Activated naive CD8-positive, alpha-beta T cell treated with anti-CD3 and anti-CD28 coated beads, Interleukin-2, amount 50 U/mL, for 16 hours (primary cell): Measurements from ENCODE around the gene PET100.

Experiments
- DNase-seq: peaks from one replicate; pipeline ENCODE4 v3.0.0-alpha.2; 2020; ENCODE audit warnings: low read depth, low spot score

PET100 gene

GRCh38 chr19:7612282-7613274, 17.0 kb upstream of the PET100 start:
- no peak for DNase-seq

- DNase-seq: no peak
Measured at GRCh38 chr19:7614859-7615741, 14.5 kb upstream of the PET100 start.

- no peak for DNase-seq
Measured at GRCh38 chr19:7617172-7617571, 12.4 kb upstream of the PET100 start.

DNA sequence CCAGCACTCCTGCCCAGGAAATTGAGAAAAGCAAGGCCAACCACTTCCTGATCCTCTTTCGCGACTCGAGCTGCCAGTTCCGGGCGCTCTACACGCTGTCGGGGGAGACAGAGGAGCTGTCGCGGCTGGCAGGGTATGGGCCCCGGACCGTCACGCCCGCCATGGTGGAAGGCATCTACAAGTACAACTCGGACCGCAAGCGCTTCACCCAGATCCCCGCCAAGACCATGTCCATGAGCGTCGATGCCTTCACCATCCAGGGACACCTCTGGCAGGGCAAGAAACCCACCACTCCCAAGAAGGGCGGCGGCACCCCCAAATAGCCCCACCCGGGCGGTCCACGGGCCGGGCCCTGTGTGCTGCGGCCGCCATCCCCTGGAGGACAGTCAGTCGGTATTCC, 11.9 kb upstream of the PET100 start:
- no peak for DNase-seq

DNA sequence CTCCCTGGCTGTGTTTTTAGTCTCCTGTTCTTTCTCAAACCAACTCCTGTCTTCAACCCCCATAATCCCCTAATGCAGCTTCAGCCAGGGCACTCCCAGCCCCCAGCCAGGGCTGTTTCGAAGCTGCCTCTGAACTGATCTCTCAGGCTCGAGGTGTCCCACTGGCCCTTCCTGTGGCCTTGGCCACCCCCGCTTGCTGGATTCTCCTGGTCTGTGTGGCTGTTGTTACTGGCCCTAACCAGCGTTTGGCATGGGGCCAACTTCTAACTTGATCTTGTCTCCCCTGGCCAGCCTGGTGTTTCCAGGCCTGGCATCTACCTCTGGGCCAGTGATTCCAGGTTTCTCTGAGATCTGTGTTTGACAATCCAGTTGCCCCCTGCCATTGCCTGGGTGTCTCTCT, 11.2 kb upstream of the PET100 start:
- DNase-seq: no peak

- no peak for DNase-seq
Measured at GRCh38 chr19:7618771-7619510, 10.7 kb upstream of the PET100 start.

GRCh38 chr19:7619671-7620441, 9.7 kb upstream of the PET100 start:
- no peak for DNase-seq

- DNase-seq: no peak
Measured at GRCh38 chr19:7620442-7621412, 8.9 kb upstream of the PET100 start.

DNA sequence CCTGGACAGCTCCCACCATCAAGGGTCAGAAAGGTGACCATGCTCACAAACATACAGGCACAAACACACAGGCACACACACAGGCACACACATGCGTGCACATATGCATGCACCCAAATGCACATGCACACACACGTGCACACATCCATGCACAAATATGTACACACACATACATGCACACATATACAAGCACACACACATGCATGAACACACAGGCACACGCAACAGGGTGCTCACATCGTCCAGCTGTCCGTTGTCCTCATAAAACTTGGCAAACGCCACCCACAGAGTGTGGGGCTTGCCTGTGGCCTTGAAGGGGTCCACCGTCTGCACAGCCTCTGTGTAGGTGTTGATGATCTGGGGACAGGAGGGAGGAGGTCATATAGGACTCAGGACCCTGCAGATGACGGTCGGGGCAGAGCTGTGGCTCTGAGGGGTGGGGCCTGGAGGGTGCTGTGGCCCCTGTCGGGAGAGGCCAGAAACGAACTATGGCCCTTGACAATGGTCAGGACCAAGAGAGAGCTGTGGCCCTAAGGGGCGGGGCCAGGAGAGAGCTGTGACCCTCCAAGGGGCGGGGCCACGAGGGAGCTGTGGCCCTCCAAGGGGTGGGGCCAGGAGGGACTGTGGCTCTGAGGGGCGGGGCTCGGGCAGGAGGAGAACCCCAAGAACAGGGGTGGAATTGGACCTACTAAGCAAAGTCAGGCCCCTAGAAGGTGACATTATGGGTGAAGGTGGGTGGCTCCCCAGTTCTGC, 6.5 kb upstream of the PET100 start:
- DNase-seq: no peak

DNA sequence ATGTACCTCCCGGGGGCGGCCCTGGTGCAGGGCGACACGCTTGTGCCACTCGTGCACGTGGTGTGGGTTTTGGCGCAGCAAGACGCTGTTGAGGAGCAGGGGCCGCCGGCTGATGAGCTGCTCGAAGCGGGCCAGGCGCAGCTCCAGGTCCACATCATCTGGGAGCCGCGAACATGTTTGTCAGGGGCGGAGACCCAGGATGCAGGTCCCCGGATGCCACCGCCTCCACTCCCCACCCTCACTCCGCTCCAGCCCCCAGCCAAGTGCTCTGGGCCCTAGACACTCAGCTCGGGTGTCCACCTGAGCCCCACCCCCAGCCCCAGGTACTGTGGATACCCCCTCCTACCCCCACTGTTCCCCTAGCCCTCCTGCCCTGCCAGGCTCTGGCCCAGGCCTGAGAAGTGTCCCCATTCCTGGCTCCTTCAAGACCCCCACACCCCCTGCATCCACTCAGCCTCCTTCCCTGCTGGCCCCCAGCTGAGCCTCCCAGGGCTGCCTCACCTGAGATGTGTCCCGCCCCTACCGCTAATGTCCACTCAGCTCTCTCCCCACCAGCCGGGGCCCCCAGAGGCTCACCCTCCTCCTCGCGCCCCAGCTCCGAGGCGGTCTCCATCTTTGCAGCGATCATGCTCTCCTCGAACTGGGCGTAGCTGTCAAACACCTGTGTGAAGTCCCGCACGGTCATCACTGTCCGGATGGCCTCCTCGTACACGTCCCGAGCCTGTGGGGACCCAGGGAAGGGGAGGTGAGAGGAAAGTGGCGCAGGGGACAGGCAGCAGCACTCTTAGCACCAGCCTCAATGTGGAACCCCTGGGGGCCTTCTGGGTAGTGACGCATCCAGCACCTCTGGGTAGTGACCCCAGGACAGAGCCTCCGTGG, 5.6 kb upstream of the PET100 start:
- DNase-seq: no peak

GRCh38 chr19:7624810-7625209, 4.8 kb upstream of the PET100 start:
- DNase-seq: no peak

GRCh38 chr19:7625763-7626372, 3.7 kb upstream of the PET100 start:
- DNase-seq: no peak

- DNase-seq: no peak
Measured at GRCh38 chr19:7627166-7627565, 2.4 kb upstream of the PET100 start.

DNA sequence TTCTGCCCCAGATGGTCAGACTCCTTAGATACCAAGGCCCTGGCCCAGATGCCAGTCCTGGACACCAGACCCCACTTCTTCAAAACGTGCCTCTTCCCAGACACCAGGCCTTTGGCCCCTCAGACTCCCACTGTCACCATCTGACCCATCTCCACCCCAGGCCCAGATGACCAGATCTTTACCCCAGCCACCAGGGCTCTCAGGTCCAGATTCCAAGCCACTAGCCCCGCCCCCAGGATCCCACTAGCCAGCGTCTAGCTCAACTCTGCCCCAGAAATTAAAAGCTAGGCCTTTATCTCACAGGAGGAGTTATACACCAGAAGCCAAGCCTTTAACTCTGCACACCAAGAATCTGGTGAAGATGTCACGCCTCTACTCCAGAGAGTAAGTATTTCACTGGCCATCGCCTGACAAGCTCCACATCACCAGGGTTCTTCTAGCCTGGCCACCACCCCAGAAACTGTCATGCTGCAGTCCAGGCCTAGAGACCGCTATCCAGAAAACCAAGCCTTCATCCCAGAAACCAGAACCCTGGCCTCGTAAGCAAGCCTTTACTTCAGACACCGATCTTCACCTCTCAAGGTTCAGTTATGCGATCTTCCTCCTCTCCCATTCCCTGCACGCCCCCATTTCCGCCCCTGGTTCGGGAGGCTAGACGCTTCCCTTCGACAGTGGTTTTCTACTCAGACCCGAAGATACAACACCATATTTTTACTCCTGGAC, 843 bp upstream of the PET100 start:
- DNase-seq: no peak

DNA sequence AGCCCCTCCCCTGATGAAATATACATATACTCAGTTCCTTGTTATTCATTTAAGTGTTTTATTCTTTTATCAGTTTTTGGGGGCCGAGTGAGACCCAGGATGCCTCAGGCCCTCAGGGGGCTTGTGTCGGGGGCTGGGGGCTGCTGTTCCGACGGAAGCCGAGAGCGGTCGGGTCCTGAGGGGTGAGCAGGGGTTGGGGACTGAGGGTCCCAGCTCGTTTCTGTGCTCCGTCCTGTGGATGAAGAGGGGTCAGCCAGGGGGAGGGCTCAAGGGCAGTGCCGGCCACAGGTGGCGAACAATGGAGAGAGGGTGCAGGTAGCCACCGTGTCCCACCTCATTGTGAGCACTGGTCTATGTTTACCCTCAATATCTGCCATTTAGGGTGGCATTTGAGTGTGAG, 2.0 kb downstream of the PET100 start:
- no peak for DNase-seq

GRCh38 chr19:7632340-7633203, 3.0 kb downstream of the PET100 start:
- no peak for DNase-seq
